PFSK-1 (cell line): ENCODE data around the gene ATIC.

Source experiments
- FOXP2 ChIP-seq: optimal IDR thresholded peaks from 2 replicates; pipeline ENCODE3; 2011; ENCODE audit warnings: borderline replicate concordance, control low read depth, inconsistent platforms; ENCODE audit not compliant: insufficient read depth; ENCODE audit errors: extremely low read length, extremely low read depth
- POLR2AphosphoS5 ChIP-seq: IDR thresholded peaks from 2 replicates; pipeline ENCODE4 v1.6.1; 2012; ENCODE audit warnings: low read depth, mild to moderate bottlenecking, control low read depth, low read length, moderate library complexity
- REST ChIP-seq, 2 experiments: IDR thresholded peaks; 2 replicates each; pipeline versions ENCODE4 v1.6.1 to v1.8.0; 2011 to 2012; ENCODE audit warnings: low read depth in 2 of 2, low read length in 2 of 2, control low read depth in 1 of 2, inconsistent platforms in 1 of 2, mild to moderate bottlenecking in 1 of 2, moderate library complexity in 1 of 2; ENCODE audit not compliant: insufficient read depth in 1 of 2
- SIN3A ChIP-seq: IDR thresholded peaks from 2 replicates; pipeline ENCODE4 v1.6.1; 2012; ENCODE audit warnings: mild to moderate bottlenecking, low read length, moderate library complexity, borderline replicate concordance; ENCODE audit not compliant: insufficient read depth
- TAF1 ChIP-seq: IDR thresholded peaks from 2 replicates; pipeline ENCODE4 v1.6.1; 2012; ENCODE audit warnings: low read length, control low read depth, borderline replicate concordance; ENCODE audit not compliant: insufficient read depth

The ATIC gene

GRCh38 chr2:215320679-215321078 lies 8.8 kb downstream of the ATIC start:
- TF ChIP-seq REST (IDR thresholded peaks at IDR 0.05; ENCODE audit: insufficient read depth in 1 of 2, low read depth in 2 of 2, low read length in 2 of 2) (no peak), TAF1 (no peak), POLR2AphosphoS5 (no peak), FOXP2 (no peak), SIN3A (no peak)

- TF ChIP-seq TAF1 (no peak), SIN3A (no peak), FOXP2 (no peak), POLR2AphosphoS5 (no peak), REST (IDR thresholded peaks at IDR 0.05; ENCODE audit: insufficient read depth in 1 of 2, low read depth in 2 of 2, low read length in 2 of 2) (no peak)
Observed at GRCh38 chr2:215324811-215325210, 13.0 kb downstream of the ATIC start.

DNA sequence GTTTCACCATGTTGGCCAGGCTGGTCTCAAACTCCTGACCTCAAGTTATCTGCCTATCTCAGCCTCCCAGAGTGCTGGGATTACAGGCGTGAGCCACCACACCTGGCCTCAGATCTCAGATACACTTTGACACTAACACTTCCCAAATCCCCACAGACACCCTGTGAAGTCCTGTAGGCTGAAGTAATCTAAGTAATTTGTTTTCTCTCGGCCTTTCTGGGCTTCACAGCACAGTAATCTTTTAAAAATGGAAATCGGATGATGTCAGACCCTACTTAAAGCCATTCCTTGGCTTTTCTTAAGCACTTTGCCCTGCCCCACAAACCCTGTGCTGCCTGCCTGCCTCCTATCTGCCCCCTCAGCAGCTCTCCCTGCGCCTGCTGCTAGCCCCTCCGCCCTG lies 16.2 kb downstream of the ATIC start:
- TF ChIP-seq FOXP2 (no peak), SIN3A (no peak), POLR2AphosphoS5 (no peak), TAF1 (no peak), REST (IDR thresholded peaks at IDR 0.05; ENCODE audit: insufficient read depth in 1 of 2, low read depth in 2 of 2, low read length in 2 of 2) (no peak)

DNA sequence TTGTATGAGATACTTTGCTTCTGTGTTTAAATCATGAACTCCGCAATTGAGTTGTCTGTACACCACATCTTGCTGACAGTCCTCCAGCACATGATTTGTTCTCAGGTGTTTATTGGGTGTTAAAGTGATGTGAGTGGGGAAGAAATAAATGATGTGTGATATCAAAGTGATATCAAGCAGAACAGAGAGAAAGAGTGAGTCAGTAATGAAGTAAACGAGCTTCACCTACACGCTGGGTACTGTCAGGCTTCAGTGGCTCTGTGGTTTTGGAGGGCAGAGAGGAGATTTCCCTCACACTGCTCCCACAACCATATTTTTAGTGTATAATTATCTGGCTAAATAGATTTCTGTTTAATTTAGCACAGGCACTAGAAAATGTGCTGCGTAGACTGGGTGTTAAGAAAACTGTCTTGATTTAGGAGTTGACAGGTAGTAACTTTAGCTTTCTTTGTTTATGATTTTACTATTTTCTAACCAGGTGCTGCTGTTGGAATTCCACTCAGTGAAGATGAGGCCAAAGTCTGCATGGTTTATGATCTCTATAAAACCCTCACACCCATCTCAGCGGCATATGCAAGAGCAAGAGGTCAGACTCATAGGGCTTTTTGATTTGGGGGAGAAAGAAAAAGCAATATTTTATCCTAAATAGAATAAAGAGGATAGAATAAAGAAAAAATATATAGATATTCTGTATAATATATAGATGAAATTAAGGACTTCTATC lies 21.2 kb downstream of the ATIC start:
- TF ChIP-seq FOXP2 (no peak), SIN3A (no peak), TAF1 (no peak), POLR2AphosphoS5 (no peak), REST (IDR thresholded peaks at IDR 0.05; ENCODE audit: insufficient read depth in 1 of 2, low read depth in 2 of 2, low read length in 2 of 2) (no peak)
